Stimulated activated CD4-positive, alpha-beta T cell treated with anti-CD3 and anti-CD28 coated beads, Interleukin-4, amount 100 ng/mL, for 24 hours (primary cell): ENCODE measurements around the gene CXXC1.
"Not testable (repeated sequence)": the region's sequence is repeated elsewhere in the genome, so short reads cannot be mapped to it uniquely, and the experiment has no call there.

ENCODE experiments used
- DNase-seq: peaks from one replicate; pipeline ENCODE4 v3.0.0-alpha.2; 2020

CXXC1 gene

DNA sequence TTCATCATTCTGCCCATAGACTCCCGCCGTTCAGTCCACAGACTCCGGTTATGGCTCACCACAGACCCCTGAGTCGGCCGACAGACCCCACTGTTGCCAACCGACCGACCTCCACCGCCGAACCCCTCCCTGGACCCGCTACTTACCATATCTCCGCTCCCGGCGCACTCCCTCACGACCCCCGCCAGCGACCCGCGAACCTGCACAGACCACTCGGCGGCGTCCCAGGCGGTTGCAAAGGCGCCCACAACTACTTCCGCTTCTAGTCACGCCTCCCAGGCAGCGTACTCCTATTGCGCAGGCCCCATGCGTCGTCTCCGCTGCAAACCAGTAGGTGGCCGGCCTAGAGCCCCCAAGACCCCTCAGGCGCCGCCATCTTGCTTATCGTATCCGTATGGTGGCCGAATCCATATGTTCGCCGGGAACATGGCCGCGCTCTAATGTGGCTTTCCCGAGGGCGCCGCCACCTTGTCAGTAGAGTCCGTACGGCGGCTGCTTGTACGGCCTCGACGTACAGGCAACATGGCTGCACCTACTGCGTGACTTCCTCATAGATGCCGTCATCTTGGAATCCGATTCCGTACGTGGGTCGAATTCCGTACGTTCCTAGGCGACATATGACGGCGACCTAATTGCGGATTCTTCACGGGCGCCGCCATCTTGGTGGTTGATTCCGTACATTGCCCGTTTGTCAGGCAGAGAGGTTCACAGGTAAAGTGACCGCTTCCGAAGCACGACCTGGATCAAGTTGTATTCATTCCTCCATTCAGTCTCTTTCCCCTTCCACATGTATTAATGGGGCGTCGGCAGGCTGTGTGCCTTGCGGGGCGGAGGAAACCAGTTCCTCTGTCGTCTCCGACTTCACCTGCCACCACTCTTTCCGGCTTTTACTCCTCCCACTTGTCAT is at the start of gene CXXC1:
CXXC1 (minus strand) TSS at position 252 of the 907 bp plus-strand sequence; CDS start at position 149, 103 bp downstream.
- peak; percentile 98 for DNase-seq

DNA sequence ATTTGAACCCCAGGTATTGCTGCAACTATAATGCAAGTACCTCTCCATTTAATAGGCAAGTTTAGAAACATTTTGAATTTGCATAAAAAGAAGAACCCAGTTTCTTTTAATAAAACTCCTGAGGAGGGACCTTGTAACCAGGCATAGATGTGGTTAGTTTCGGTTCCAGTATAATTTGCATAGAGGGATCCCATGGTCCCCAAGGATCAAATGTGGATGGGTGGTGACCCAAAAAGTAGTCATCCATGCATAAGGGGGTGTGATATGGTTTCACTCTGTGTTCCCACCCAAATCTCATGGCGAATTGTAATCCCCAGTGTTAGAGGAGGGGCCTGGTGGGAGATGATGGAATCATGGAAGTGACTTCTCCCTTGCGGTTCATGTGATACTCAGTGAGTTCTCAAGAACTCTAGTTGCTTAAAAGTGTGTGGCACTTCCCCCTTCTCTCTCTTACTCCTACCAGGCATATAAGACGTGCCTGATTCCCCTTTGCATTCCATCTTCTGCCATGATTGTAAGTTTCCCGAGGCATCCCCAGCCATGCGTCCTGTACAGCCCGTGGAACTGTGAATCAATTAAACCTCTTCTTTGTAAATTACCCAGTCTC is 47.2 kb upstream of the CXXC1 start:
- DNase-seq = no peak

DNA sequence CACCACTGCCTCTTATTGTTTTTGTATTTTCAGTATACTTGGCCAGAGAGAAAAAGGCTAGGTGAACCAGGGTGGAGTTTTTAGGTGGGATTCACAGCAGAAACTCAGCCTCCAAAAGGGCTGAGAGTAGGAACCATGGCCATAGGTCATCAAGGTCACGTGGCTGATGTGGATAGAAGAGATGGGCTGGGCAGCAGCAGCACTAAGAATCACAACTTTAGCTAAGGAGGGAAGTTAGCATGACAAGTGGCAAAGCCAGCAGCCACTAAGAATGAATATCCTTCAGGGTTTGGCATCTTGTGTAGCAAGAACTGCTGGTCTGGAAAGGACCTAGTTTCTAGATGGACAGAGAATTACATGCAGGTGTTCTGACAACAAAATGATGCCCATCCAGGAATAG is 44.2 kb upstream of the CXXC1 start:
- DNase-seq = no peak

DNA sequence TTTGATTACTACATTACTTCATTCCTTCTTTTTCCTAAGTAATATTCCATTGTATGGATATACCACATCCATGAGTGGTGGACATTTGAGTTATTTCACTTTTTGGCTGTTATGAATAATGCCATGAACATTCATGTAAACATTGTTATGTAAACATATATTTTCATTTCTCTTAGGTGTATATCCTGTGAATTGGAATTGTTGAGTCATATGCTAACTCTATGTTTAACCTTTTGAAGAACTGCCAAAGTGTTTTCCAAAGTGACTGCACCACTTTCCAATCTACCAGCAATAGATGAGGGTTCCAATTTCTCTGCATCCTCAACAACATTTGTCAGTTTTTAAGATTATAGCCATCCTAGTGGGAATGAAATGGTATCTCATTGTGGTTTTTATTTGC is 42.7 kb upstream of the CXXC1 start:
- DNase-seq = no peak

DNA sequence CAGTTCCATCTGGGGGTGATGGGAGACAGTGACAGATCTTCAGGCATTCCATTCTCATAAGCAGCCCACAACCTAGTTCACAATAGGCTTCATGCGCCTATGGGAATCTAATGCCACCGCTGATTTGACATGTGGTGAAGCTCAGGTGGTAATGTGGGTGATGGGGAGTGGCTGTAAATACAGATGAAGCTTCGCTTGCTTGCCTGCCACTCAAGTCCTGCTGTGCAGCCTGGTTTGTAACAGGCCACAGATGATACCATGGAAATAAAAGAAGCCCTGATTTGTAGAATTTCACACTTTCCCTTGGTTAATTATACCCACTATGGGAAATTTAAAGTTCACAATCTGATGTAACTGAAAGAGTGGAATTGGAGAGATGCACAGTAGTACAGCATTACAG is 40.5 kb upstream of the CXXC1 start:
- no peak for DNase-seq

DNA sequence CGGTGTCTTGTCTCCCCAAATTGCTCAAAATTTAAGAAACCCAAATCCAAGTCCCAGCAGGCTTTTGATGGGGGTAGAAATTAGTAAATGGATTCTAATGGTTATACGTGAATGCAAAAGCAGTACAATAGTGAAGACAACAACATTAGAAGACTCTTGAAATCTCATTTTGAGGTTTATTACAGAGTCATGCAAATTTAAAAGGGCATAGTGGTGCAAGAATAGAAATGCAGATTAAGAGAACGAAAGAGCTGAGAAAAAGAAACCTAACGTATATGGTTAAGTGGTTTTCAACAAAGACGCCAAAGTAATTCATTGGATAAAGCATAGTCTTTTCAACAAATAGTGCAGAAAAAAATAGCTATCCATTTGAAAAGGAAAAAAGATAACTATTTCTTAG is 33.2 kb upstream of the CXXC1 start:
- DNase-seq = no peak

DNA sequence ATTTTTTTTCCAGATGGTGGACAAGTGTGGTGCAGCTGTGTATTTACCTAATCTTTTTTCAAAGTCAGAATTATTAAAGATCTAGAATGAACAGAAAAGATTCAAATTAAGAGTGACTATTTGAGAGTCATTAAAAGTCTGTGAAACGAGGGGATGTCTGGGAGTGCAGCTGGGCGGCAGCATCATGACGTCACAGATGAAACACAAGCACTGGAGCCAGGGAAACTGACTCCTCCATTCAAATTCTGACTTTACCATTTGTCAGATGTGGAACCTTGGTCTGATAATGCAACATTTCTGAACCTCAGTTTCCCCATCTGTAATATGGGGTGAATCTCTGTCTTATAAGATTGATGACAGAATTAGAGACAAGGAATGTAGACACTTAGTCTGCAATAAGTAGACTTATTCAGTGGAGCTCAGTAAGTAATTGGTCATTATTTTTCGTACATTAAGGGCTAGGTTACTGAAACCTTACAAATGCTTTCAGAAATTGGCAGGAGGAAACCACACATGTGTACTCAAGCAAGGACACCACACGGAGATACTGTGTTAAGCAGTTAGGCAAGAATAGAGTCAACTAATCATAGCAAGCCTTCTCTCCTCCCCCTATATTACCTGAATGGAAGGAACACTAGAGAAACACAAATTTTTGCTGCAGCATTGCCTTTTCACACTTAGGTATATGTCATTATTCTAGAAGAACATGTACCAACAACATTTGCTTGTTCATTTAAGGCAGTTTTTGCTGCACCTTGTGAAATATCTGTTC is 27.8 kb upstream of the CXXC1 start:
- DNase-seq = no peak

DNA sequence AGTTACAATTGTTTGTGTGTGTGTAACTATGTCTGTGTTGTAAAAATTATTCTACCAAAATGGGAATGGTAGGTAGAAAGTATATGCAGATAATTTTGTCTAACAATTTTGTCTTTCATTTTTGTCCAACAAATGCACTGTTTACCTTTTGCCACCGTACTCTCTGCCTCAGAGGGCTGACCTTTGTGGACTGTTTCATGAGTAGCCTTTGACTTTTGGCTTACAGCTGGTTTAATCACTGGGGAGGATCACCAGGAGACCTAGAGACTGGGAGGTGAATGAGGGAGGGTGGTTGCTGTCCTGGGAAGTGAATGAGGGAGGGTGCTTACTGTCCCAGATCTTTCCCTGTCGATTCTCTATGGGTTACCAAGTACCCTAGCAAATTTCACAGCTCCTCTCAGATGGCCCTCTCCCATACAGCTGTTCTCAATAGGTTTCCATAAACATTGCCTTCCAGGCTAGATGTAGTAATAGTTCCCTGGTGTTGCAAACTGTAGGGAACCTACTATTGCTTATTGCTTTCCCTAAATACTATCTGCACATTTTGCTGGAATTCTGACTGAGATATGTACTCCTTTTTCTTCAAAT is 26.5 kb upstream of the CXXC1 start:
- DNase-seq = no peak

DNA sequence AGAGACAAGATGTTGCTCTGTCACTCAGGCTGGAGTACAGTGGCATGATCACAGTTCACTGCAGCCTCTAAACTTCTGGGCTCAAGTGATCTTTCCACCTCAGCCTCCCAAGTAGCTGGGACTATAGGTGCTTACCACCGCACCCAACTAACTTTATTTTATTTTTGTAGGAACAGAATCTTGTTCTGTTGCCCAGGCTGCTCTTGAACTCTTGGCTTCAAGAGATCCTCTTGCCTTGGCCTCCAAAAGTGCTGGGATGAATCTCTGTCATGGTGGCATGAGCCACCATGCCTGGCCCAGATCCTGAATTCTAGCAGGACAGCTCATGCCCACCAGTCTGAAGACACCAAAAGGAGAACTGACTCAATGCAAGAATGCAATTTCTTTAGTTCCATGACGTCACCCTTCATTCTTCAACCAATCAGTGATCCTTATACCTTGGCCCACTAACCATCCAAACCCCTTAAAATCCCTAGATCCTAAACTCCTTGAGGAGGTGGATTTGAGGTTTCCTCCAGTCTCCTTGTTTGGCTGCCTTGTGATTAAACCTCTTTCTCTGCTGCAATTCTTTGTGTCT is 25.6 kb upstream of the CXXC1 start:
- DNase-seq = no peak

DNA sequence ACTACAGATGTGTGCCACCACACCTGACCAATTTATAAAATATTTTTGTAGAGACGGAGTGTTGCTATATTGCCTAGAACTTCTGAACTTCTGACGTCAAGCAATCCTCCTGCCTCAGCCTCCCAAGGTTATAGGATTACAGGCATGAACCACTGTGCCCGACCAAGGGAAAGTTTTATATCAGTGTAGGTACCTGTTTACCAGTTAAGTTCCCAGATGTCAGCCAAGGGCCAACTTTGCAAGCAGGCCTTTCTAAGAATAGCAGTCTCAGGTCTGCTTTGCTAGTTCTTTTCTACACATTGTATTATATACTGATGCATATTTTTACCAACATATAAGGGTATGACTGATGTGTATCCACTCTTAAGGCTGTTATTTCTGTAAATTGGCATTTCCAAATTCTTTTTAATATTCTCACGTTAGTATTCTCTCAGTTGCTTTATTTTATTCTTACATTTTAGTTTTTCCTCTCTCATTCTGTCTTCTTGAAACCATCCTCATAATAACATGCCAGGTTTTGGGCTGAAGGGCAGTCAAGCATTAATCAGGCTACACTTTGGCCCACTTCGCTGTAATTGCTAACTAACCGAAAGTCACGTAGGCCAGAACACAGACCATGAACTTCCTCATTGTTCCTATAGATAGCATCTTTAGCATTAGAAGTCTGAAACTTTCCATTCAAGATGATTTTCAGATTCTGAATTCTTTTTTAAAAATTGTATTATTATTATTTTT is 25.0 kb upstream of the CXXC1 start:
- DNase-seq = no peak

DNA sequence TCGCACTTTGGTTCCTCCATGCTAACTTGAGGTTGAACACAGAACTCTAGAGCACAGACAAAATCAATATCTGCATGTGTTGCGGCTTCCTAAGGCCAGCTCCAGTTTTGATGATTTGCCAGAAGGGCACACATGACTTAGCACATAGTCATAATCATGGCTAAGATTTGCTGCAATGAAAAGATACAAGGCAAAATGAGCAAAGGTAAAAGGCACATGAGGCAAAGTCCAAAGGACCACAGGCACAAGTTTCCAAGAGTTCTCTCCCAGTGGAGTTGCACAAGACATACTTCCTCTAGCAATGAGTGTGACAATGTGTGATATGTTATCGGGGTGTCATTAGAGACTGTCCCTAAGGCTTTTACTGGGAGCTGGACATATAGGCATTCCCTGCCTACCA is 24.2 kb upstream of the CXXC1 start:
- no peak for DNase-seq

DNA sequence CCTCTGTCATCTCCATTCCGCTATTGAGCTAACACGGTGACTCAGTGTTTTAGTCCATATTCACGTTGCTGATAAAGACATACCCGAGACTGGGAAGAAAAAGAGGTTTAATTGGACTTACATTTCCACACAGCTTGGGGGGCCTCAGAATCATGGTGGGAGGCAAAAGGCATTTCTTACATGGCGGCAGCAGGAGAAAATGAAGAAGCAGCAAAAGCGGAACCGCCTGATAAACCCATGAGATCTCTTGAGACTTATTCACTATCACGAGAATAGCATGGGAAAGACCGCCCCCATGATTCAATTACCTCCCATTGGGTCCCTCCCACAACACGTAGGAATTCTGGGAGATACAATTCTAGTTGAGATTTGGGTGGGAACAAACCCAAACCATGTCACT is 22.6 kb upstream of the CXXC1 start:
- DNase-seq = no peak

DNA sequence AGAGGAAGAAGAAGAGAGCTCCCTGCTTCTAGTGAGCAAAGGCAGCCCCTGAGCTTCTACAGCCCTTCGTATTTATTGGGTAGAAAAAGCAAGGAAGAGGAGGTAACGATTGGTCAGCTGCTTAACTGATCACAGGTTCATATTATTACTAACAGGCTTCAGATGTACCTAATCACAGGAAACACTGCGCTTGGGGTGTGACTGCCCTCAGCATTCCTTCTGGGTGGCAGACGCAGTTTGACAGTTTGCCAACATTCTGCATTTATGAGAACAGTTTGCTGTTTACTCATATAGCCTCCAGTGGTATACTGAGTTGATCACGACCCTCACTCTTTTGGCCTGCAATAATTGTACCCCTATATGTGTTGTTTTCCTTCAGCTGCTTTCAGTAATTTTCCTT is 21.4 kb upstream of the CXXC1 start:
- not testable (repeated sequence) for DNase-seq

DNA sequence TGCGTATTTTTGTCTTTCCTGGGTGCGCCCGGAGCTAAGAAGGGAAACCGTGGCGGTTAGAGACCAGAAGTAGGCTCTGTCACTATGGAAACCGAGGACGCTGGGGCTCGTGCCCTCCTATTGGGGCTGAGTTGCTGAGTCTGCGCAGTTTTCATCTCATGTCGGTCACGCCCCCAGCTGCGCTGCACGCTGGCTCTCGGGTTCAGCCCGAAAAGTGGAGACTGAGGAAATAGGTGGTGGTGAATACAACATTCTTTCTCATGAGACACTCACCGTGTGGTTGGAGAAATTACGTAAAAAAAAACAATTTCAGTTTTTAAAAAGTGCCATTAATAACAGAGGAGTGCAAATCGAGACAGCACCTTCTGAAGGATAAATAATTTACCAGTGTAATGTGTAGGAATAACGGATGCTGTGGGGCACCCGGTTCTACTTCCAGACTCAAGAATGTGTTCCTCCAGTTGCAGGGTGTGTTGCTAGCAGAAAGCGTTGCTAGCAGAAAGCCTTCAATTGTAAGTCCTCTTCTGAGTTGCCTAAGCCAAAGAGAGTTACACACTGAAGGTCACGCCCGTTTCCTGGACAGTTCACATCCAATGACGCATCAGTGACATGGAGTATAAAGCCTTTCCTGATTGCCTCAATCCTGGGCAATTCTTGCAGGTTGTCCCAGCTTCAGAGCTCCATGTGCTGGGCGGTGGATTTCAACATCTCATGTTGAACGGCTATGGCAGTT is 20.4 kb upstream of the CXXC1 start:
- peak; percentile 92 for DNase-seq

DNA sequence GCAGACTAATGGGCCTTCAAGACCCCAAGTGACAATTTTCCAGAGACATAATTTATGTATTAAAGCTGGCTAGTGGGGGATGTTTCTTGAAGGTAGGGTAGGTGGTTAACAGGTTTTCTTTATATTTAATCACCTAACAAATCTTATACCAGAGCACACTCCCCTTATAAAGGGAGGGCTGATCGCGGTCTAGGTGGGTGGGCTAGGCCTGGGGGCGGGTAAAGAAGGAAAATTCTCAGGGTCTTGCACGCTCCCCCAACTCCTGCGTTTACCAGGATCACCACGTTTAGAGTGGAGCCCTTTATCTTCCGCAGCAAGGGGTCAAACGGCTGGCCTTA is 19.9 kb upstream of the CXXC1 start:
- DNase-seq = no peak

DNA sequence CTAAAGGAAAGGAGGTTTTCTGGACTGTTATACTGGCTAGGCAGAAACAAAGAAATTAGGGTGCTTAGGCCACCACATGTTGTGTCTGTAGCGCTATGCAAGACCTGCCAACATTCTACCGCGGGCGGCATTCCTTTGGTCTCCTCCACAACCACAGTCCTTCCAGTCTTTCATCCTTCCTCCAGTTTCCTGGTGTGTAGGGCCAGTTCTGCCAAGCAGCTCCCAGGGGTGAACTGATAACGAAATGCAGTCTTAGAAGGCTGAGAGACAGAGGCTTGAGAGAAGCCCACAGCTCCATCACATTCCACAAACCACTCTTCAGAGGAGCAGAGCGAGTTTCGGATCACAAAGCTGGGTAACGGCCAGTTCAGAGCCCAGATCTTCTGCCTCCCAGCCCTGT is 19.5 kb upstream of the CXXC1 start:
- DNase-seq = no peak

DNA sequence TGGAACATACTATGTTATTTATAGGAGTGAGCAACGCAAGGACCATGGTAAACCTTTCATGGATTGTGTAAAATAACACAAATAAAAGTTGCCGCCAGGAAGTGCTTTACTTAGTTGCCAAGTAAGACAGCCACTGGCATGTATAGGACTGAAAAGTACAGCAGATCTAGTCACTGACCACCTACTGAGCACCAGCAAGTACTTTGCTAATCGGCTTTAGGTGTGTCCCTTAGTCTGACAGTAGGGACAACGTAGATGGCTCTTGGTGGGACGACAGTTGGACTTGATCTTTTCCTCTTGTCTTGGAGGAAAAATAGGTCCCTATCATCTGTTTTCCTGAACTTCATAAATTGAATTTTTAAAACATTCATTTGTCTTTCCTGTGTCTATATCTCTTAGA is 13.6 kb upstream of the CXXC1 start:
- no peak for DNase-seq

DNA sequence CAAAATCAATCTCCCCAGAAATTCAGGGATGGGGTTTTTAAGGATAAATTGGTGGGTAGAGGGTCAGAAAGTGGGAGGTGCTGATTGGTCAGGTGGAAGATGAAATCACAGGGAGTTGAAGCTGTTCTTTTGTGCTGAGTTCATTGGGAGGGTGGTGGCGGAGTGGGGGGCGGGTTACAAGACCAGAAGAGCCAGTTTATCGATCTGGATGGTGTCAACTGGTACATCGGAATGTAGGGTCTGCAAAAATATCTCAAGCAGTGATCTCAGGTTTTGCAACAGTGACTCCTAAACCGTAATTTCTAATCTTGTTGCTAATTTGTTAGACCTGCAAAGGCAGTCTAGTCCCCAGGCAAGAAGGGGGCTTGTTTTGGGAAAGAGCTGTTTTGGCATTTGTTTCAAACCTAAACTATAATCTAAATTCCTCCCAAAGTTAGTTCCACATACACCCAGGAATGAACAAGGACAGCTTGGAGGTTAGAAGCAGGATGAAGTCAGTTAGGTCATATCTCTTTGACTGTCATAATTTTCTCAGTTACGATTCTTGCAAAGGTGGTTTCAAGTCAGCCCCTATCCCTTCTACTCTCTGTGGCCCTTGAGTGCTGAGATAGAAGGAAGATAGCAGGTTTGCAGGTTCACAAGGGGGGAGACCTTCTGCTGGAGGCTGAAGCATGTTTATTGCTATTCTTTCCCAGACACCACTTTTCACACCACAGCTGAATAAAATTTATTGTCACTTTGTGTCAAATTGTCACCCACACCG is 12.3 kb upstream of the CXXC1 start:
- DNase-seq = no peak

DNA sequence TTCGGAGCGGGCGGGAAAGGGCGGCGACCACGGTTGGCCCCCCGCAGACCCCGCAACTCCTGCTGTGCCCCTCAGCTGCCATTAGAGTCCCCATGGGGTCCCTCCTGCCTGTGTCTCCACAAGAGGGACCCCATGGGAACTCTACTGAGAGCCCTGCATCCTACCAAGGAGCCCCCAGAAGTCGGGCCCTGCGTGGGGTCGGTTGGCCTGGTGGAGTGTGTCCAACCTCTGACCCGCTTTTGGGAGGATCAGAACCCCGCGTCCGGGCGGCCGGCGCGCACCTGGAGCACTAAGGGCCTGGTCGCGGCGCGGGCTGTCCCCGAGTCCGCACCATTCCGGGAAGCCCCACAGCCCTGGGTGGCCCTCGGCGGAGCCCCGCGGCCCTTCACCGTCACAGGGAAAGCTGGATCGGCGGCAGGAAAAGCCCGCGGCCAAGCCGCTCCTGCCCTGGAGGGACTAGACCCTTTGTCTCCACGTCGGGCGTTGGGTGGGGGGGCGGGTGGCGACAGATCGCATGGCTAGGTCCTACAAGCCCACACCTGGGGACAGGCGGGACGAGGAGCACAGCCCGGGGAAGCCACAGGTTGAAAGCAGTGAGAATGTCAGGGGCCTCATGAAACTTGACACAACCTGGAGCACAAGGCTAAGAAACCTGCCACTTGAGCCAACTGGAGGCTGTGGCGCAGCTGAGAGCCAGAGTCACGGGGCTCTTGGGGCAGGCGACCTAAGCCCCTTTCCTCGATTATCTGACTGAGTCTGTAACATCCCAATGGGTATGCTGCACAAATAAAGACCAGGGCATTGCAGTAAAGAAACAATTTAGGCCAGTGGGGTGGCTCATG is 11.2 kb upstream of the CXXC1 start:
- no peak for DNase-seq
